Kidney epithelial cell (primary cell): ENCODE results near the gene CDK7. TPM values are rescaled to one million over a fixed set of nuclear protein-coding genes. Genes with fewer than 3 reads are reported as not detected.

Source experiments
- DNase-seq: peaks from one replicate; pipeline ENCODE4 v3.0.0-alpha.2; 2010; ENCODE audit warnings: low read depth
- H3K27me3 ChIP-seq: 2 replicates; pipeline ENCODE4 v1.6.0; 2011; ENCODE audit warnings: low read length; ENCODE audit not compliant: control insufficient read depth, insufficient read depth
- H3K36me3 ChIP-seq: 2 replicates; pipeline ENCODE4 v1.5.1; 2011; ENCODE audit warnings: low read length; ENCODE audit not compliant: control insufficient read depth, insufficient read depth
- H3K4me3 ChIP-seq: 2 replicates; pipeline ENCODE4 v1.5.1; 2011; ENCODE audit warnings: low read depth, mild to moderate bottlenecking, control low read depth, low read length
- total RNA-seq: library from RNA; depleted of rRNA; stranded (reverse); fragments of >200 nt; gene quantifications from 2 replicates; pipeline ENCODE4 v1.2.3, GENCODE V29; 2015
- TF ChIP-seq, protein P1 (sequence below): IDR thresholded peaks from 2 replicates; pipeline ENCODE4 v1.5.1; 2011; ENCODE audit warnings: mild to moderate bottlenecking, moderate library complexity, low read length, control low read depth, inconsistent platforms; ENCODE audit not compliant: insufficient read depth, poor library complexity, severe bottlenecking

CDK7 gene
- total RNA-seq, 1 donor from 2014 or later = 50.3 TPM

DNA sequence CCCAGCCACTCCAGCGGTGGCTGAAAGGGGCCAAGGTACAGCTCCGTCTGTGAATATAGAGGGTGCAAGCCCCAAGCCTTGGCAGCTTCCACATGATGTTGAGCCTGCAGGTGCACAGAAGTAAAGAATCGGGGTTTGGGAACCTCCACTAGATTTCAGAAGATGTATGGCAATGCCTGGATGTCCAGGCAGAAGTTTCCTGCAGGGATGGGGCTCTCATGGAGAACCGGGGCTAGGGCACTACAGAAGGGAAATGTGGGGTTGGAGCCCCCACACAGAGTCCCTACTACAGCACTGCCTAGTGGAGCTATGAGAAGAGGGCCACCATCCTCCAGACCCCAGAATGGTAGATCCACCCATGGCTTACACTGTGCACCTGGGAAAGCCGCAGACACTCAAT lies 74.7 kb downstream of the CDK7 start:
- no peaks in the 10 kb centered on the region for H3K27me3 ChIP-seq
- H3K36me3 ChIP-seq = no peaks in the 10 kb centered on the region
- TF ChIP-seq, protein P1, sequence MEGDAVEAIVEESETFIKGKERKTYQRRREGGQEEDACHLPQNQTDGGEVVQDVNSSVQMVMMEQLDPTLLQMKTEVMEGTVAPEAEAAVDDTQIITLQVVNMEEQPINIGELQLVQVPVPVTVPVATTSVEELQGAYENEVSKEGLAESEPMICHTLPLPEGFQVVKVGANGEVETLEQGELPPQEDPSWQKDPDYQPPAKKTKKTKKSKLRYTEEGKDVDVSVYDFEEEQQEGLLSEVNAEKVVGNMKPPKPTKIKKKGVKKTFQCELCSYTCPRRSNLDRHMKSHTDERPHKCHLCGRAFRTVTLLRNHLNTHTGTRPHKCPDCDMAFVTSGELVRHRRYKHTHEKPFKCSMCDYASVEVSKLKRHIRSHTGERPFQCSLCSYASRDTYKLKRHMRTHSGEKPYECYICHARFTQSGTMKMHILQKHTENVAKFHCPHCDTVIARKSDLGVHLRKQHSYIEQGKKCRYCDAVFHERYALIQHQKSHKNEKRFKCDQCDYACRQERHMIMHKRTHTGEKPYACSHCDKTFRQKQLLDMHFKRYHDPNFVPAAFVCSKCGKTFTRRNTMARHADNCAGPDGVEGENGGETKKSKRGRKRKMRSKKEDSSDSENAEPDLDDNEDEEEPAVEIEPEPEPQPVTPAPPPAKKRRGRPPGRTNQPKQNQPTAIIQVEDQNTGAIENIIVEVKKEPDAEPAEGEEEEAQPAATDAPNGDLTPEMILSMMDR = no peak
- H3K4me3 ChIP-seq = no peak overlapping the region
- DNase-seq = no peak

DNA sequence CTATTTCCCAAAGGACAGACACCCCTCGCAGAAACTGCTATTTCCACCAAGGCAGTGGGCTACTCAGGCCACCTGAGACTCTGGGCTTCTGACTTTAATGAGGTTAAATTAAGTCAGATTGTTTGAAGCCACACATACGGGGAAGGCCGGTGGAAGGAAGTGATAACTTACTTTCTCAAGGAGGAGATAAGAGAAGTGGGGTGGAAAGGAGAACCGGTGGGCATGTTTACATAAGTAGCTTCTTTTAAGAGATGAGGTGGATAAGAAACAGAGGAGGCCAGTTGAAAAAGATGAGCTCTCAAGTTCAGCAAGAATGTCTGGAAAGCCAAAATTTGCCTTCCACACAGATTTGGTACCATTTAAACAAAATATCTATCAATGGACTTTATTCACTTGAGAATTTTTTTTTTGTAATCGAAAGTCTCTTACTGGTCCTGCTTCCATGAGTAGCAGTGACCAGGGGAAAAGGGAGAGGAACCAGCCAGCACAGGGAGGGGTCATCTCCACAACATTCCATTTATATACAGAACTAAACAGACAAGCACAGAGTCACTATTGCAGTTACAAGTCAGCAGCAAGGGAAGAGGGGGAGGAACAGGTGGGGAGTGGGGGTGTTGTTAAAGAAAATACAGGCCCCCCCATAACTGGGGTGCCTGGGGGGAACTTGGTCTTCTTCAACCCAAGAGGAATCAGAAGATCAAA lies 77.9 kb downstream of the CDK7 start:
- Histone ChIP-seq H3K36me3 (no peaks in the 10 kb centered on the region), H3K4me3 (no peak overlapping the region), H3K27me3 (no peaks in the 10 kb centered on the region)
- TF ChIP-seq, protein P1 = no peak
- DNase-seq = no peak

DNA sequence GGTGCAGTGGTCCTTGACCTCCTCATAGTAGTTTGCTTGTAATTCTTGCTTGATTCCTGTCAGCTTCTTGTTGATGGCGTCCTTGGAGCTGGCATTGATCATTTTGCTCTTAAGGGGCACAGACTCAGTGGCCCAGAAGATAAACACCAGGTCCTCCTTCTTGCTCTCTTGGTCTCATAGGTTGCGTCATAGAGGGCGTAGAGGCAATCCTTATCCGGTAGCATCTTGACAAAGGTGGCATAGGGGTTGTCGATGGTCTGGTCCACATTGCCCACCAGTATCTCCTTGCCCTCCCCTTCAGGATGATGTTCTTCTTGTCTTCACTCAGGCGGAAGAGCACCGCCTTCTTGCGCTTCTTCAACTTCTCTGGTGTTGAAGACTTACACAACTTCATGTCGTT lies 78.7 kb downstream of the CDK7 start:
- Histone ChIP-seq H3K36me3 (no peaks in the 10 kb centered on the region), H3K4me3 (no peak overlapping the region), H3K27me3 (no peaks in the 10 kb centered on the region)
- DNase-seq = no peak
- TF ChIP-seq, protein P1 = no peak

DNA sequence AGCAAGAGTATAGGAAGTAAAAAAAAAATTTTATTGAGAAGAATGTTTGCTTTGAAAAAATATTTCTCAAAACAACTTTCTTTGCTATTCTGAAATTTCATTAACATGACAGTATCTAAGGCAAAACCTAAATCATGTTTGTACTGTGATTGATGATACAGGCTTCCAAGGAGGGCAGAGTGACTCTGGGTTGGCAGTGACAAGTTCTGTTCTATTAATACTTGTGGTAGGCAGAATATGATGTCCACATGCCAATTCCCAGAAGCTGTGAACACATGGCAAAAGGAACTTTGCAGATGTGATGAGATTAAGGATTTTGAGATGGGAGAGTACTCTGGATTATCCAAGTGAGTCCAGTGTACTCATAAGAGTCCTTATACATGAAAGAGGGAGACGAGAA lies 81.3 kb downstream of the CDK7 start:
- DNase-seq = no peak

DNA sequence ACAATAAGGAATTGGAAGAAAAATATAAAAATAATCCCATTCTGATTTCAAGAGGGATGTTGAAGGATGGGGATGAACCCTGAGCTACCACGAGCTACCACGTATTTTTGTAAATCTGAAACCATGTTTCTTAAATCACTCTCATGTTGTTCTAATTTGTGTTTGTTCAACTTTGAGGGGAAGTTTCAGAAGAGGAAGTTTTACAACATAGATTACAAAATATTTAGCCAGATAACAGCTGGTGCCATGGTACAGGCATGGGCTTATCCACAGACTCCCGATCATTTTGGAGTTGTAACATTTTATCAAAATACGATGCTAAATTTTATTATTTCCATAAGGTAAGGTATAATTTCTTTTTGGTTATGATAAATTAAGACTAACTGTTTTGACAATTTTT lies 82.7 kb downstream of the CDK7 start:
- H3K36me3 ChIP-seq = no peaks in the 10 kb centered on the region
- TF ChIP-seq, protein P1 = no peak
- DNase-seq = no peak
- no peak overlapping the region for H3K4me3 ChIP-seq
- H3K27me3 ChIP-seq = no peaks in the 10 kb centered on the region

More for the DNA sequence above, 81.3 kb downstream of the CDK7 start:
- H3K27me3 ChIP-seq = no peaks in the 10 kb centered on the region
- TF ChIP-seq, protein P1 = no peak
- no peaks in the 10 kb centered on the region for H3K36me3 ChIP-seq
- H3K4me3 ChIP-seq = no peak overlapping the region

DNA sequence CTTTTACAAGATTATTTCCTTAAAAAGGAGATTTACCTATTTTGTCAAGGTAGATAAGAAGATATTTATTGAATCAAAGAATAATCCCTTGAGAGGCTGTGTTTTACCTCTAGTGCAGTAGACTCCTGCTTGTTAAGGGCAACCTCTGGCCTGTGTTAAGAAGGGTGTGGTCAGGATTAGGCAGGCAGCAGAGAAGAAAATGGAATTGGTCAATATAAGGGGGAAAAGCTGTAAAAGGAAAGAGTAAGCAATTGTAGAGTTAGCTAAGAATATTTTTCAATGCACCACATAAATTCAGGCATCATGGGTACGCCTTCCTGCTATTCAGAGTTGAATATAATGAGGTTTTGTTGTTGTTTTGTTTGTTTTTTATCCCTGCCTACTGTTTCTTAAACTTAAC lies 91.7 kb downstream of the CDK7 start:
- H3K27me3 ChIP-seq = no peaks in the 10 kb centered on the region
- no peak for DNase-seq
- no peaks in the 10 kb centered on the region for H3K36me3 ChIP-seq
- H3K4me3 ChIP-seq = no peak overlapping the region
- TF ChIP-seq, protein P1 = no peak
